Upper lobe of right lung (tissue), 1 donor: ENCODE data around the gene RAD51B. TPM values are rescaled to one million over a fixed set of nuclear protein-coding genes. Genes with fewer than 3 reads are reported as not detected.

Experiments used
- ATAC-seq: fragments of 200-7000 bp; cut with Tn5 transposase; one replicate; pipeline ENCODE4 v1.9.1; 2020; ENCODE audit warnings: mild to moderate bottlenecking, moderate library complexity
- DNase-seq: peaks from one replicate; pipeline ENCODE4 v3.0.0-alpha.2; 2020
- H3K27ac ChIP-seq: fragments of 200-600 bp; one replicate; pipeline ENCODE4 v1.8.0; 2022
- H3K27me3 ChIP-seq: fragments of 200-600 bp; one replicate; pipeline ENCODE4 v1.8.0; 2022; ENCODE audit warnings: mild to moderate bottlenecking
- H3K36me3 ChIP-seq: fragments of 200-600 bp; one replicate; pipeline ENCODE4 v1.8.0; 2022
- H3K4me1 ChIP-seq: fragments of 200-600 bp; one replicate; pipeline ENCODE4 v1.8.0; 2022
- H3K4me3 ChIP-seq: fragments of 200-600 bp; one replicate; pipeline ENCODE4 v1.8.0; 2022; ENCODE audit warnings: mild to moderate bottlenecking
- H3K9me3 ChIP-seq: fragments of 200-600 bp; one replicate; pipeline ENCODE4 v1.8.0; 2022
- CTCF ChIP-seq: fragments of 200-600 bp; IDR thresholded peaks from one replicate; pipeline ENCODE4 v1.8.0; 2022; ENCODE audit warnings: antibody characterized with exemption
- intact Hi-C: fragments of 100-400 bp; cut with DNase I; formaldehyde crosslinking; loops from one replicate; pipeline ENCODE4 v1.11.0; 2022
- total RNA-seq: library from RNA; stranded (reverse); fragmentation: NEBNext Ultra II Directional; extraction: Animal tissue kit (Norgen Biotek cat#: 25700); gene quantifications from one replicate; pipeline ENCODE4 v1.2.1, GENCODE V29; 2021
- donor health status: DM: no; HTN: yes; CAD: no; lungs with severe emphysema.

The RAD51B gene
- total RNA-seq, 1 donor from 2014 or later = 11.5 TPM

- no peaks in the 10 kb centered on the region for H3K27me3 ChIP-seq
- no peak overlapping the region for H3K4me3 ChIP-seq
- intact Hi-C loops = no loop called here
- TF ChIP-seq CTCF = no peak
- peaks cover 33% of the 10 kb centered on the region for H3K4me1 ChIP-seq
- DNase-seq = no peak
- no peak overlapping the region for H3K27ac ChIP-seq
- H3K36me3 ChIP-seq = no peaks in the 10 kb centered on the region
- no peak for ATAC-seq
- H3K9me3 ChIP-seq = no peaks in the 10 kb centered on the region
These were observed 937.2 kb downstream of the RAD51B start for GRCh38 chr14:68756734-68757133.

GRCh38 chr14:68757618-68758081 is 938.1 kb downstream of the RAD51B start:
- intact Hi-C loops = no loop called here
- ATAC-seq = peak; percentile 79
- peaks cover 38% of the 10 kb centered on the region for H3K4me1 ChIP-seq
- no peaks in the 10 kb centered on the region for H3K27me3 ChIP-seq
- H3K36me3 ChIP-seq = no peaks in the 10 kb centered on the region
- no peak for TF ChIP-seq CTCF
- DNase-seq = no peak
- no peak overlapping the region for H3K4me3 ChIP-seq
- H3K9me3 ChIP-seq = no peaks in the 10 kb centered on the region
- H3K27ac ChIP-seq = no peak overlapping the region

GRCh38 chr14:68758301-68758700 is 938.7 kb downstream of the RAD51B start:
- peaks cover 45% of the 10 kb centered on the region for H3K4me1 ChIP-seq
- no peaks in the 10 kb centered on the region for H3K9me3 ChIP-seq
- no peaks in the 10 kb centered on the region for H3K27me3 ChIP-seq
- no peak overlapping the region for H3K27ac ChIP-seq
- DNase-seq = no peak
- no peak for TF ChIP-seq CTCF
- intact Hi-C loops = no loop called here
- ATAC-seq = no peak
- H3K36me3 ChIP-seq = no peaks in the 10 kb centered on the region
- no peak overlapping the region for H3K4me3 ChIP-seq

- H3K4me3 ChIP-seq = no peak overlapping the region
- ATAC-seq (no peak), DNase-seq (no peak)
- no peaks in the 10 kb centered on the region for H3K36me3 ChIP-seq
- no peaks in the 10 kb centered on the region for H3K9me3 ChIP-seq
- no peak overlapping the region for H3K27ac ChIP-seq
- intact Hi-C loops = no loop called here
- TF ChIP-seq CTCF = no peak
- no peaks in the 10 kb centered on the region for H3K27me3 ChIP-seq
- H3K4me1 ChIP-seq = peaks cover 52% of the 10 kb centered on the region
These were observed 939.5 kb downstream of the RAD51B start for GRCh38 chr14:68759017-68759560.

- Histone ChIP-seq H3K27me3 (no peaks in the 10 kb centered on the region), H3K4me1 (peaks cover 53% of the 10 kb centered on the region), H3K27ac (no peak overlapping the region), H3K9me3 (no peaks in the 10 kb centered on the region), H3K36me3 (no peaks in the 10 kb centered on the region), H3K4me3 (no peak overlapping the region)
- TF ChIP-seq CTCF = no peak
- intact Hi-C loops = no loop called here
- peak; percentile 31 for DNase-seq
- ATAC-seq = no peak
These were observed 940.4 kb downstream of the RAD51B start for GRCh38 chr14:68759937-68760336.

GRCh38 chr14:68760761-68761160 is 941.2 kb downstream of the RAD51B start:
- peaks cover 53% of the 10 kb centered on the region for H3K4me1 ChIP-seq
- no peak for DNase-seq
- no peak overlapping the region for H3K27ac ChIP-seq
- no peaks in the 10 kb centered on the region for H3K27me3 ChIP-seq
- no peak overlapping the region for H3K4me3 ChIP-seq
- H3K9me3 ChIP-seq = no peaks in the 10 kb centered on the region
- intact Hi-C loops = no loop called here
- no peaks in the 10 kb centered on the region for H3K36me3 ChIP-seq
- ATAC-seq = no peak
- no peak for TF ChIP-seq CTCF
